ENCODE data around the gene KNDC1.
"Not testable (repeated sequence)": the region's sequence is repeated elsewhere in the genome, so short reads cannot be mapped to it uniquely, and the experiment has no call there.

The KNDC1 gene

DNA sequence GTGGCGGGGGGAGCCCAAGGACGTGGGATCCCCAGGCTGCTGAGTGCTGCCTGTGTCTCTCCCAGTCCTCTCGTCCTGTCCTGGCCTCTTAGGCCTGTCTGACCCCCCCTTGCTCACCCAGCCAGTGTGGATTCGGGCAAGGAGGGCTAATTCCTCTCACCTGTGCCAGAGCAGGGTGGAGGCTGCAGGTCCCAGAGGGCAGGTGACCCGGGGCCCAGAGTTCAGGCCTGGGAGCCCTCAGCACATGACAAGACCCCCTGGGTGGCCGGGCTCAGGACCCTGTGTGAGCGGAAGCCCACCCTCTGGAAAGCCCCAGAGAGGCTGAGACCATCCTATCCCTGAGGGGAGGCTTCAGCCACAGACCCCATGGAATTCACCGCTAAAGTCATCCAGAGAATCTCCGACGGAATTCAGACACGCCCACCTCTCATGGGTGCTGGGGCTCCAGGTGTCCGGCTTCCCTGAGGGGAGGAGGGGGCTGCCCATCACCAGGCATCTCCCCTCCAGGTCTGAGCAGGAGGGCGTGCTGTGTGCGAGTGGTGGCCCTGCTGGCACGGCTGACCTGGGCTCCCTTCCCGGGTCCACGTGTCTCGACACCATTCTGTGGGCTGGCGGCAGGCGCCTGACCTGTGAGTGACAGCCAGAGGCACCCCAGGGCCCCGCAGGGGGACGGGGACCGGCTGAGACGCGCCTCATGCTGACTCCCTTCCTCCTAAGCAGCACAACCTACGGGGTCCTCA is 5.0 kb downstream of the KNDC1 start:
- FAIRE-seq = no peak
- TF ChIP-seq POLR2A (IDR thresholded peaks at IDR 0.05; ENCODE audit: low read depth, low read length) = no peak
- no peak for DNase-seq (ENCODE audit: insufficient read length, low spot score)

DNA sequence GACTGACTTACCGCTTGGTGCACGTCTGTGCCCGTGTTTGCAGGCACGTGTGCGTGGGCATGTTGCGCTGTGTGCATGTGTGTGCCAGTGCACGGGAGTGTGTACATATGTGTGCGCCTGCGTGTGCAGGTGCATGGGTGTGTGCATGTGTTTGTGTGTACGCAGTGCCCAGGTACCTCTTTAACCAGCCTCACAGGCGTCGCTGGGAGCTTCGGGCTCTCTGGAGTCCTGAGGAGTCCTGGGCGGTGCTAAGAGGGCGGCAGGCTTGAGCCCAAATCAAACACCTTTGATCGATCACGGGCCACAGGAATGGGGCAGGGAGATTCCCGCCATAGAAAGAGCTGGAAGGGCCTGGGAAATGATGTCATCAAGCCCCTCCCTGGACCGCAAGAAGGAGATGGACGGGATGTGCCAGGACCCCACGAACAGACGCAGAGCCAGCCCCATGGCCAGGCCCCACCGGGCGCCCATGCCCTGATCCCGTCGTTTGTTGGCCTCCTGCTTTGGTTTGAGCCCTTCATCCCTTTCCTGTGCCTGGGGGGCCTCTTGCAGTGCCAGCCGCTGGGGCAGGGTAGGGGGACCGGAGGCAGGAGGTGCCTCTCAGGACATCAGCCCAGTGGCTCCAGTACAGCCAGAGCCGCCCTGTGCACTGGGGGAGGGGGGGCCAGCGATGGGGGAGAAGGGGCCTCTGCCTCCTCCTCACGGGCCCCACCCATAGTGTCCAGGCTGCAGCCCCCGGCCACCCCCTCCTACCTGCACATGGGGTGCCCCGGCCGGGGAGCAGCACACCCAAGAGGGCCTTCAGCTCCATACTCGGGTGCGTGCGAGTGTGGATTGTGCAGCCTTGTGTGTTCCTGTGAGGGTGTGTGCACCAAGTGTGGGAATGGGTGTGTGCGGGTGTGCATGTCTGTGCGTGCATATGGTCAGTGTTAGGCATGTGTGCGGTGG is 5.8 kb downstream of the KNDC1 start:
- no peak for FAIRE-seq
- no peak for TF ChIP-seq POLR2A (IDR thresholded peaks at IDR 0.05; ENCODE audit: low read depth, low read length)
- DNase-seq (ENCODE audit: insufficient read length, low spot score) = no peak

DNA sequence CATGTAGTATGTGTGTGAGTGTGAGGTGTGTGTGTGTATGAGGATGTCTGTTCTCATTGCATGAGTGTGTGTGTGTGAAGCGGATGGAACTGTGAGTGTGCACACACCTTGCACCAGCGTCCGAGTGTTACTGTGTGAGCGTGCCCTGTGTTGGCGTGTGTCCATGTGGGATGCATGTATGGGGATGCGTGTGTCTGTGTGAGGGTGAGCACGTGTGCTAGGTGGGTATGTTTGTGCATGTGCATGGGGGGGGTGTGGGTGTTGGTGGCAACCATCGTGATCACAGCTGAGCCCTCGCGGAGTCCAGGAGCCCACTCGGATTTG is 6.4 kb downstream of the KNDC1 start:
- DNase-seq (ENCODE audit: insufficient read length, low spot score) (no peak), FAIRE-seq (no peak)
- no peak for TF ChIP-seq POLR2A (IDR thresholded peaks at IDR 0.05; ENCODE audit: low read depth, low read length)

DNA sequence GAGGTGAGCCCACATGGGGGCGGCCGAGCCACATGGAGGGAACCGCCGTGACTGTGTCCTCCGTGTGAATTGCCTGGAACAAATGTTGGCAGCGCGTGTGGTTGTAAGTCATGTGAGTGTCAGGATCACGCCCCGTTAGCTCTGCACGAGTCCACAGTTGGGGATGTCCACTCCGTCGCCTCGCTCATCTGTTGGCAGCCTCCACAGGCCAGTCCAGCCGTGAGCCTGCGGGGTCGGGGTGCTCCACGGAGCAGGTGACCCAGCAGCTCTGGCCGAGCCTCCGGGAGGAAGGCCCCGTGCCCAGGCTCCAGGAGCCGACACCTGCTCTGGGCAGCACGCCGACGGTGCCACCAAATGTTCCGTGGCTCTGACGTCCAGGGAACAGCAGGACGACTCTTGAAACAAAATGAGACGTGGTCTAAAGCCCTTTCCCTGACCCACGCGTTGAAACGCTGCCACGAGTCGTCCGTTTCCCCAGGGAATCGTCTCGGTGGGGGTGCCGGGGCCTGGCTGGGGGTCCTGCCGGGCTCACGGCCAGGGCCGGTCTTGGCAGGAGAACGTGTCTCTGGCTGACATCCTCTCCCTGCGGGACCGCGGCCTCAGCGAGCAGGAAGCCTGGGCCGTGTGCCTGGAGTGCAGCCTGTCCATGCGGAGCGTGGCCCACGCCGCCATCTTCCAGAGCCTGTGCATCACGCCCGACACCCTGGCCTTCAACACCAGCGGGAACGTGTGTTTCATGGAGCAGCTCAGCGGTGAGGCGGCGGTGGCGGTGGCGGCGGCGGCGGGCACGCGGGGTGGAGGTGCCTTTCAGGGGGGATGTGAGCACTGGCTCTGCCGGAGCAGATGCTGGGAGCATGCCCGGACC is 7.0 kb downstream of the KNDC1 start:
- TF ChIP-seq POLR2A (IDR thresholded peaks at IDR 0.05; ENCODE audit: low read depth, low read length) = no peak
- FAIRE-seq = no peak
- DNase-seq (ENCODE audit: insufficient read length, low spot score) = no peak

DNA sequence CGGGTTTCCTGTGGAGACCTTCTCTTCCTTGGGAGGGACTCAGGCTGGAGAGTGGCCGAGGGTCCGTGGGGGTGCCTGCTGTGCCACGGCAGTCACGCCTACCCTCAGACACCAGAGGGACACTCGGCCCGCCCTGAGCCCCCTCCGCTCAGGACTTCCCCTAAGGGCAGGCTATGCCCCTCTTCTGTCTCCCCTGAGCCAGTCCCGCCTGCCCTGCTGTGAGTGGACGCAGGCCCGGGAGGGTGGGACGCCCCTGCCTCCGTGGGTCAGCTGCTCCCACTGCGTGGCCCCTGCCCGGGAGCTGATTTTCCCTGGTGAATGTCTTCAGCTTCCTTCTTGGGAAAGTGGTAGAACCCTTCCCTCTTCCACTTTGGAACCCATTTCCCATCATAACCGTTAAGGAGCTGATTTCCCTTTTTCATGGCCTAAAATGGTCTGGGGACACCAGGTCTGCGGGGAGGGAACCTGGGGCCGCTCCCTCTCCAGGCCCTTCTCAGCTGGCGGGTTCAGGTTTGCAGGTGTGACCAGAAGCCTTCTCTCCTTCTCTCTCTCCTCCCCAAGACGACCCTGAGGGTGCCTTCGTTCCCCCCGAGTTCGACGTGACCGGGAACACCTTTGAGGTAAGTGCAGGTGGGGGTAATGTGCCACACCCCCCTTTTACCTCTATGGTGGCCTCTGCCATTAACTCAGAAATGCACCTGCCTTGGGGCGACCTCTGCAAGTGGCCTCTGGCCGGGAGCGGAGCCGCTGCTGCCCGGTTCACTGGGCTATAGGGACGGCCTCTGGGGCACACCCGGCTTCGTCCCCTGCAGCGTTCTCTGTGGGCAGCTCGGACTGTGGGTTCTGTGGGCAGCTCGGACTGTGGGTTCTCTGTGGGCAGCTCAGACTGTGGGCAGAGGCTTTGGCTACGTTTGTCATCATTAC is 7.9 kb downstream of the KNDC1 start:
- FAIRE-seq (no peak), DNase-seq (ENCODE audit: insufficient read length, low spot score) (no peak)
- TF ChIP-seq POLR2A (IDR thresholded peaks at IDR 0.05; ENCODE audit: low read depth, low read length) = no peak

DNA sequence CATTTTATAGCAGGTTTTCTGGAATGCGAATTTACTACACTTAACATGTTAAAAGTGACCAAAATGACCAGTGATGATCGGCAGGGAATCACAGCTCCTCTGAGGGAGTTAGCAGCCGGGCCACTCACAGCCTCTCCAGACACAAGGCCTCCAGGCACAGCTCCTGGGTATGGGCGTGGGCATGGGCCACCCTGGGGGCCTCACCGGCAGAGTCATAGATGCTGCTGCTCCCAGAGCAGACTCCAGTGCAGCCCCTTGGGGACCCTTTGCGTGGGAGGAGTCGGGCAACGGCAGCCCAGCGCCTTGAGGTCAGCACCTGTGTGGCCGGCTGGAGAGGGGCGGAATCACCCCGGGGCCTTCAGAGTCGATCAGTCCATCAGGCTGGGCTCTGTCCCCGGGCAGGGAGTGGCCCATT is 8.6 kb downstream of the KNDC1 start:
- TF ChIP-seq POLR2A (IDR thresholded peaks at IDR 0.05; ENCODE audit: low read depth, low read length) = no peak
- DNase-seq (ENCODE audit: insufficient read length, low spot score) (no peak), FAIRE-seq (no peak)

DNA sequence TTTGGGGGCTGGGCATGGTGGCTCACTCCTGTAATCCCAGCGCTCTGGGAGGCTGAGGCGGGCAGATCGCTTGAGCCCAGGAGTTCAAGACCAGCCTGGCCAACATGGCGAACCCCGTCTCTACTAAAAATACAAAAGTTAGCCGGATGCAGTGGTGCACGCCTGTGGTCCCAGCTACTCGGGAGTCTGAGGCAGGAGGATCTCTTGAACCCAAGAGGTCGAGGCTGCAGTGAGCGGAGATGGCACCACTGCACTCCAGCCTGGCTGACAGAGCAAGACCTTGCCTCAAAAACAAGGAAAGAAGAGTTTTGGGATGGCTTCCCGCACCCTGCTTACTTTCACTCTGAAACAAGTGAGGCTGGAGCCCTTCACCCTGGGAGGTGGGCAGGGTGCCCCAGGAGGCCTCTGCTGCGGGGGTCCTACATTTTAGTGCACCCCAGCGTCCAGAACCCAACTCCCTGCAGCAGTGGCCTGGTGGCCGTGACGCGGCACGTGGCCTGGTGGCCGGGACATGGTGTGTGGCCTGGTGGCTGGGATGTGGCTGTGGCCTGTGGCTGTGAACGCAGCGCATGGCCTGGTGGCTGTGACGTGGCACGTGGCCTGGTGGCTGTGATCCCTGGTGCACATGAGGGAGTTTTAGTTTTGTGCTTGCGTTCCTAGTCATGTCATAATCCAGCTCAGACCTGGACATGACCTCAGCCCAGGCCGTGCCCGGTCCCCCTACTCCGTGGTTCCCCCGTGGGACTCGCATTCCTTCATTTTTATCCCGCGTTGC is 9.3 kb downstream of the KNDC1 start:
- DNase-seq (ENCODE audit: insufficient read length, low spot score) (no peak), FAIRE-seq (no peak)
- no peak for TF ChIP-seq POLR2A (IDR thresholded peaks at IDR 0.05; ENCODE audit: low read depth, low read length)

DNA sequence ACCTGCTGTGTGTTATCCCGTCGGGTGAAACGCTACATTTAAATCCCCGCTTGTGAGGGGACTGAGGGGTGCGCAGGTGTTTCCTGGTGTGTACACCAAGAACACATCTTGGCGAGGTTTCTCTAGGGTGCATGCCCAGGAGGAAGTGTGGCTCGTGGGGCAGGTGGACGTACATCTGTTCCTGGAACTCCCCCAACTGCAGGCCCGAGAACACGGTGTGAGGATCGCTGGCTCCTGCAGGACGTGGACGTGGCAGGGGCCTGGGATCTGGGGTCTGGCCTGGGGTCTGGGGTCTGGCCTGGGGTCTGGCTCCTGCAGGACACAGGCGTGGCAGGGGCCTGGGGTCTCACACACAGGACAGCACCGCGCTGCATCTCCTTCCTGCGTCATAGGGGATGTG is 10.1 kb downstream of the KNDC1 start:
- FAIRE-seq (no peak), DNase-seq (ENCODE audit: insufficient read length, low spot score) (no peak)
- TF ChIP-seq POLR2A (IDR thresholded peaks at IDR 0.05; ENCODE audit: low read depth, low read length) = no peak

DNA sequence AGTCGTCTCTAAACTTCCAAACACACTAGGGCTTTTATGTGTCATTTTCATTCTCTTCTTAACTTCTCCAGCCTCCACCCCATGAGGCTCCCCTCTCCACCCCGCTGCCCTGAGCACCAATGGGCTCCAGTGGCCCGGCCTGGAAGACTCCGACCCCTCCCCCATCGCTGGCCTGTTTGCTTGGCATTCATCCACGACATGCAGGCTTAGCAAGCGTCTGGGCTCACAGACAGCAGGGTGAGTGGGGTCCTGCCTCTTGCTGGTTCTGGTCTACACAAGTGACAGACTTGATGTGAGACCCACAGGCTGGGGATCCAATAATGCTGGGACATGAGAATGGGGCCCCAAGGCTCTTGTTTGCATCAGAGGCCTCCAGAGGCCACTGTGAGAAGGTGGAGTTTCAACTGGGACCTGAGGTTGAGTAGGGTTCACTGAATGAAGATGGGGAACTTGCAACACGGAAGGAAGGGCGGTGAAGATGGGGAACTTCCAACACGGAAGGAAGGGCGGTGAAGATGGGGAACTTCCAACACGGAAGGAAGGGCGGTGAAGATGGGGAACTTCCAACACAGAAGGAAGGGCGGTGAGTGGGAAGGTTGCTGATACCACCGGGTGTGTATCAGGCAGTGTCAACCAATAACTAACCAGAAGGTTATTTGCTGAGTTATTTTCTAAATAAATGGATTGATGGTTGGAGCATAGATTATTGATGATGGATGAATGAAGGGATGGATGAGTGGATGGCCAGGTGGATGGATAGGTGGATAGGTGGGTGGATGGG is 14.0 kb downstream of the KNDC1 start:
- no peak for TF ChIP-seq POLR2A (IDR thresholded peaks at IDR 0.05; ENCODE audit: low read depth, low read length)
- DNase-seq (ENCODE audit: insufficient read length, low spot score) (no peak), FAIRE-seq (no peak)

DNA sequence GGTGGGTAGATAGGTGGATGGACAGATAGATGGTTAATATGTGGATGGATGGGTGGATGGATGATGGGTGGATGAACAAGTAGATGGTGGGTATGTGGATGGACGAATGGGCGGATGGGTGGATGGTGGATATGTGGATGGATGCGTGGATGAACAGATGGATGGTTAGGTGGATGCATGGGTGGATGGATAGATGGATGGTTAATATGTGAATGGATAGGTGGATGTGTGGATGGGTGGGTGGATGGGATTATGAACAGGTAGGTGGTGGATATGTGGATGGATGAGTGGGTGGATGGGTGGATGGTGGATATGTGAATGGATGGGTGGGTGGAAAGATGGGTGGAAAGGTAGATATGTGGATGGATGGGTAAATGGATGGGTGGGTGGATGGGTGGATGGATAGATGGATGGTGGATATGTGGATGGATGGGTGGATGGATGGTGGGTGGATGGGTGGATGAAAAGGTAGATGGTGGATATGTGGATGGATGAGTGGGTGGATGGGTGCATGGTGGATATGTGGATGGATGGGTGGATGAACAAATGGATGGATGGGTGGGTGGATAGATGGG is 14.8 kb downstream of the KNDC1 start:
- FAIRE-seq = no peak
- no peak for TF ChIP-seq POLR2A (IDR thresholded peaks at IDR 0.05; ENCODE audit: low read depth, low read length)
- DNase-seq (ENCODE audit: insufficient read length, low spot score) = no peak

DNA sequence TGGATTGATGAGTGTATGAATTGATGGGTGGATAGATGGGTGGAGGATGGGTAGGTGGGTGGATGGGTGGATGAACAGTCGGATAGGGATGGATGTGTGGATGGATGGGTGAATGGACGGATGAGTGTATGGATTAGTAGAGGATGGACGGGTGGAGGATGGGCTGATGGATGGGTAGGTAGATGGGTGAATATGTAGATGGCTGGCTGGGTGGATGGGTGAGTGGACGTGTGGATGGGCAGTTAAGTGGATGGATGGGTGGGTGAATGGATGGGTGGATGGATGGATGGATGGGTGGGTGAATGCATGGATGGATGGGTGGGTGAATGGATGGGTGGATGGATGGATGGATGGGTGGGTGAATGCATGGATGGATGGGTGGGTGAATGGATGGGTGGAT is 15.6 kb downstream of the KNDC1 start:
- not testable (repeated sequence) for FAIRE-seq; DNase-seq (ENCODE audit: insufficient read length, low spot score)

Data from H54 (cell line).